ENCODE results near the gene FAM89A. TPM values are rescaled to one million over a fixed set of nuclear protein-coding genes. Genes with fewer than 3 reads are reported as not detected.

FAM89A gene
- polyA plus RNA-seq, 1 of the 3 experiments (the other 2 are of a cell fraction), result 2.7 TPM

- Histone ChIP-seq H4K20me1 (ENCODE audit: insufficient read depth) (no peaks in the 10 kb centered on the region), H3K4me3 (ENCODE audit: low read depth in 2 of 2, low read length in 1 of 2) (no peak overlapping the region), H3F3A (replicated peaks; ENCODE audit: insufficient read depth) (no peaks in the 10 kb centered on the region), H3K4me2 (no peak overlapping the region), H2AFZ (ENCODE audit: low read depth) (no peak overlapping the region), H3K27me3 (ENCODE audit: insufficient read depth) (no peaks in the 10 kb centered on the region), H3K27ac (ENCODE audit: low read depth in 2 of 2, low read length in 1 of 2) (no peak overlapping the region), H3K79me2 (ENCODE audit: insufficient read depth) (no peaks in the 10 kb centered on the region), H3K4me1 (ENCODE audit: control insufficient read depth in 1 of 2, insufficient read depth in 2 of 2, low read depth in 1 of 2, low read length in 1 of 2) (no peaks in the 10 kb centered on the region), H3K9me3 (no peaks in the 10 kb centered on the region), H3K9me2 (no peaks in the 10 kb centered on the region), H3K9ac (no peak overlapping the region), H3K36me3 (replicated peaks in 1 of 2; ENCODE audit: control insufficient read depth in 1 of 2, insufficient read depth in 2 of 2, low read length in 1 of 2) (no peaks in the 10 kb centered on the region)
- ChIA-PET POLR2A (no interaction called here), CTCF (interaction anchor here (0.8 kb wide), 1 partner anchor 76 kb away, joined by 3 read pairs; no protein-coding TSS in a partner anchor)
- no peak for DNase-seq
- 54% methylated on average over 2 of the region's 2 CpGs for WGBS (ENCODE audit: low lambda C conversion rate)
- TF ChIP-seq RXRA (IDR thresholded peaks at IDR 0.05; ENCODE audit: borderline replicate concordance, low read depth) (no peak), CTCF (IDR thresholded peaks at IDR 0.05) (no peak), MEF2A (IDR thresholded peaks at IDR 0.05; ENCODE audit: borderline replicate concordance, low read depth) (no peak), TAF1 (IDR thresholded peaks at IDR 0.05; ENCODE audit: borderline replicate concordance, low read depth, low read length) (no peak), ELF1 (IDR thresholded peaks at IDR 0.05) (no peak), POLR2AphosphoS5 (IDR thresholded peaks at IDR 0.05; ENCODE audit: low read depth, low read length) (no peak), NRF1 (IDR thresholded peaks at IDR 0.05; ENCODE audit: low read depth, low read length) (no peak), USF2 (IDR thresholded peaks at IDR 0.05; ENCODE audit: borderline replicate concordance, low read depth, low read length) (no peak), EP300 (IDR thresholded peaks at IDR 0.05; ENCODE audit: borderline replicate concordance in 1 of 2, low read depth in 1 of 2, low read length in 1 of 2) (no peak), YY1 (IDR thresholded peaks at IDR 0.05; ENCODE audit: low read depth) (no peak), FOXJ3 (CRISPR knock-in tag; IDR thresholded peaks at IDR 0.05) (no peak), FOSL2 (IDR thresholded peaks at IDR 0.05; ENCODE audit: borderline replicate concordance, low read depth) (no peak), EZH2phosphoT487 (IDR thresholded peaks at IDR 0.05; ENCODE audit: borderline replicate concordance, low read depth) (no peak), TCF12 (IDR thresholded peaks at IDR 0.05) (no peak), NFIC (IDR thresholded peaks at IDR 0.05; ENCODE audit: borderline replicate concordance) (no peak), ZBTB33 (IDR thresholded peaks at IDR 0.05; ENCODE audit: borderline replicate concordance, low read depth) (no peak), FOXM1 (IDR thresholded peaks at IDR 0.05; ENCODE audit: low read depth) (no peak)
- TF ChIP-seq, protein P1, sequence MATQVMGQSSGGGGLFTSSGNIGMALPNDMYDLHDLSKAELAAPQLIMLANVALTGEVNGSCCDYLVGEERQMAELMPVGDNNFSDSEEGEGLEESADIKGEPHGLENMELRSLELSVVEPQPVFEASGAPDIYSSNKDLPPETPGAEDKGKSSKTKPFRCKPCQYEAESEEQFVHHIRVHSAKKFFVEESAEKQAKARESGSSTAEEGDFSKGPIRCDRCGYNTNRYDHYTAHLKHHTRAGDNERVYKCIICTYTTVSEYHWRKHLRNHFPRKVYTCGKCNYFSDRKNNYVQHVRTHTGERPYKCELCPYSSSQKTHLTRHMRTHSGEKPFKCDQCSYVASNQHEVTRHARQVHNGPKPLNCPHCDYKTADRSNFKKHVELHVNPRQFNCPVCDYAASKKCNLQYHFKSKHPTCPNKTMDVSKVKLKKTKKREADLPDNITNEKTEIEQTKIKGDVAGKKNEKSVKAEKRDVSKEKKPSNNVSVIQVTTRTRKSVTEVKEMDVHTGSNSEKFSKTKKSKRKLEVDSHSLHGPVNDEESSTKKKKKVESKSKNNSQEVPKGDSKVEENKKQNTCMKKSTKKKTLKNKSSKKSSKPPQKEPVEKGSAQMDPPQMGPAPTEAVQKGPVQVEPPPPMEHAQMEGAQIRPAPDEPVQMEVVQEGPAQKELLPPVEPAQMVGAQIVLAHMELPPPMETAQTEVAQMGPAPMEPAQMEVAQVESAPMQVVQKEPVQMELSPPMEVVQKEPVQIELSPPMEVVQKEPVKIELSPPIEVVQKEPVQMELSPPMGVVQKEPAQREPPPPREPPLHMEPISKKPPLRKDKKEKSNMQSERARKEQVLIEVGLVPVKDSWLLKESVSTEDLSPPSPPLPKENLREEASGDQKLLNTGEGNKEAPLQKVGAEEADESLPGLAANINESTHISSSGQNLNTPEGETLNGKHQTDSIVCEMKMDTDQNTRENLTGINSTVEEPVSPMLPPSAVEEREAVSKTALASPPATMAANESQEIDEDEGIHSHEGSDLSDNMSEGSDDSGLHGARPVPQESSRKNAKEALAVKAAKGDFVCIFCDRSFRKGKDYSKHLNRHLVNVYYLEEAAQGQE (IDR thresholded peaks at IDR 0.05; ENCODE audit: low read depth, low read length), result no peak
- TF ChIP-seq, protein P2, sequence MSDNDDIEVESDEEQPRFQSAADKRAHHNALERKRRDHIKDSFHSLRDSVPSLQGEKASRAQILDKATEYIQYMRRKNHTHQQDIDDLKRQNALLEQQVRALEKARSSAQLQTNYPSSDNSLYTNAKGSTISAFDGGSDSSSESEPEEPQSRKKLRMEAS (IDR thresholded peaks at IDR 0.05; ENCODE audit: low read depth), result no peak
These were observed 34.0 kb upstream of the FAM89A start for GRCh38 chr1:231074046-231074445.
